ENCODE measurements around the gene COL2A1.

The COL2A1 gene

DNA sequence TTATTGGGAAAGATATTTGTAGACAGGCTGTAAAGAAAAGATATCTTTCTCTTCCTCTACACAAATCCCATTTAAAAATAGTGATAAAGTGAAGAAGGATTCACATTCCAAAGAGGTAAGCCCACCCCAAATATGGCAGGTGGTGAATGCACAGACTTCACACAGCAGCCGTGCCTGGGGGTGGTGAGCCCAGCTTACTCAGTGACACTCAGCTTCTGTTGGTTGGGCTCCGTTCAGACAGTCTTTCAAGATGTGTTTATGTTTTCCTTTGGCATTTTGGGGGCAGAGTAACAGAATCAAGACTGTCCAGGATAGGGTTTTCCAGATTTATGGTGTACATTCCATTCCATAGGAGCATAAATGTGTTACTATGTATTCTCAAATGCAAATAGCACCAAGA, 4.1 kb upstream of the COL2A1 start:
- no peak for DNase-seq (ENCODE audit: extremely low read depth, low read depth)
- H3K4me3 ChIP-seq (replicated peaks; ENCODE audit: low read depth, low read length), result no peak overlapping the region
- TF ChIP-seq CTCF (IDR thresholded peaks at IDR 0.05; ENCODE audit: low read depth, low read length, missing control alignments), result no peak

GRCh38 chr12:48007206-48007605, 2.9 kb upstream of the COL2A1 start:
- no peak for TF ChIP-seq CTCF (IDR thresholded peaks at IDR 0.05; ENCODE audit: low read depth, low read length, missing control alignments)
- H3K4me3 ChIP-seq (replicated peaks; ENCODE audit: low read depth, low read length), result no peak overlapping the region
- no peak for DNase-seq (ENCODE audit: extremely low read depth, low read depth)

GRCh38 chr12:48005750-48006021, 1.4 kb upstream of the COL2A1 start:
- H3K4me3 ChIP-seq (replicated peaks; ENCODE audit: low read depth, low read length), result no peak overlapping the region
- no peak for TF ChIP-seq CTCF (IDR thresholded peaks at IDR 0.05; ENCODE audit: low read depth, low read length, missing control alignments)
- no peak for DNase-seq (ENCODE audit: extremely low read depth, low read depth)

DNA sequence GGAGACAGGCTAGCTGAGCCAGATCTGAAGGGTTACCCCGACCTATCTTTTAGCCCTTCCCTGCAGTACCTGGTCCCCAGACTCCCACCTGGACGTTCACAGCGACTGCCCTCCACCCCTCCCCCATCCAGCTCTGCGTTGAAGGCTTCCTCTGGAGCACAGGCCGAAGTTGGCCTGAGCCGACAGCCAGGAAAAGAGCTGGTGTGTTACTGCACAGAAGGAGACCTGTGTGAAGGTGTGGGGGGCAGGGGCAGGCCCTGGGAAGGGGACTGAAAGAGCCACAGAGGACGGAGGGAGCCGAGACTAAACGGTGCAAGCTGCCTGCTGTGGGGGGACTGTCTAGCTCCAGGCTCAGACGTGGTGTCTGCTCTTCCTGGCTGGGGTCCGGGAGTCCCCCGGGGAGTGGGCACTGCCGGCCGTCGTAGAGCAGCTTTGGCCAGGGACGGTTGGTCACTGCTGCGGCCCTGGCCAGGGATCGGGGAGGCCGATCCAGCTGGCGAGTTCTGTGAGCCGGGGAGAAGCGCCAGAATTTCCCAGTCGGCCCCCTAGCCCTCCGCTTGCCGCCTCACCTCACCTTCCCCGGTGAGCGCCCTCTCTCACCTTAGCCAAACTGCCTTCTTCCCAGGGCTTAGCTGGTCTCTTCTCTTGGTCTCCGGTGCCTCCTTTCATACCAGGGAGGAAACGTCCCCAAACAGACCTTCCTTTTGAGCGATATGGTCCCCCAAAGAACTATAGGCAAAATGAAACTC, 899 bp upstream of the COL2A1 start:
- H3K4me3 ChIP-seq (replicated peaks; ENCODE audit: low read depth, low read length), result no peak overlapping the region
- TF ChIP-seq CTCF (IDR thresholded peaks at IDR 0.05; ENCODE audit: low read depth, low read length, missing control alignments), result no peak
- DNase-seq (ENCODE audit: extremely low read depth, low read depth), result no peak

DNA sequence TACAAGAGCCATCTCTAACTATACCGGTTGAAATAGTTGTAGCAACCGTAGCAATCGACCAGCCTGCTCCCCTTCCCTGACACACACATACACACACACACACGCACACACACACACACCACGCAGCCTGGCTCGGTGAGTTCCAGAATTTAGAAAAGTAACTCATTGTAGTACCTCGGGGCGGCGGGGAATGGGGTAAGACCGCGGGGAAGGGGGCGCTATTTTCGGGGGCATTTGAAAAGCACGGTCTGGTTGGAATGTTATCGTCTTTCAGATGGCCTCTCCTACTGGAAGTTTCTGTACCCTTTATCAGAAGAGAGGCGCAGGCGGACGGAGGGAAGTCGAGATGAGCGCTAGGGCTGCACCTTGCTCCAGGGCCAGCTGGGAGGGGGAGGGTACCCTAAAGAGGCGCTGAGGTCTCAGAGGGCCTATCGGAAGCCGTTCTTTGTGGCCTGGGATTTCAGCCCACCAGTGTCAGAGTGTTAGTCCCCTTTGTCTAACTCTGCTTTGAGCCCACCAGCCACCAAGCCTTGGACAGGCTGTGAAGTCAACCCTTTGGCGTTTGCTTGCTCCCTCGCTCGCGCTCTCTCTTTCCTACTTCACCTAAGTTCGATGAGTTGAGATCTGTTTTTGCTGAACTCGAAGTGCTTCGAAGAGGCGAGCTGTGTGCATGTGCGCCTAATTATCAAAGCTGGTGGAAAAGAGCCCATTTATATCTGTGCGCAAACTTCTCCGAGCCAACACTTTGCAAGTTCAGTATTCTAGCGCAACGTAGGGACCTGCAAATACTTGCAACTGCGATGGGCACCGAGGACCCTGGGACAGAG, 837 bp downstream of the COL2A1 start:
- no peak for DNase-seq (ENCODE audit: extremely low read depth, low read depth)
- peak overlapping the region; percentile 28; the same call in 1 of the 2 replicates for H3K4me3 ChIP-seq (replicated peaks; ENCODE audit: low read depth, low read length)
- no peak for TF ChIP-seq CTCF (IDR thresholded peaks at IDR 0.05; ENCODE audit: low read depth, low read length, missing control alignments)

DNA sequence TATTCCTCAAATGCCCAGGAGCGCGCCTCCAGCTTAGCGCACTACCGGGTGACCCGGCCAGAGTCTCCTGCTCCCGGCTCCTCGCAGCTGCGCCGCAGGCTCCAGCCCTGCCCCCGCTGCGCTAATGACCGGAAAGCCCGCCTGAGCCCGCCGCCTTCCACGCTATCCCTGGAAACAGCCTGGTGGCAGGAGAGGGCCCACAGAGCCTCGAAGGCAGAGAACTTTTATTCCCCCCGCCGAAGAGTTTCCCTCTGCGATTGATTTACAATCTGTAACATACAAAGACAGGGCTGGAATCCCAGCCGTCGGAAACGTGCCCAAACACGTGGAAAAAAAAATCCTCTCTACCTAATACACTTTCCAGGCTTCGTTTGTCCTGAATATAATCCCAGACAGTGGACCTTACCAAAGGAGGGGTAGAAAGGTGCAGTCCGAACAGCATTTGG, 1.5 kb downstream of the COL2A1 start:
- no peak for TF ChIP-seq CTCF (IDR thresholded peaks at IDR 0.05; ENCODE audit: low read depth, low read length, missing control alignments)
- H3K4me3 ChIP-seq (replicated peaks; ENCODE audit: low read depth, low read length), result peak overlapping the region; percentile 50; the same call in 1 of the 2 replicates
- DNase-seq (ENCODE audit: extremely low read depth, low read depth), result no peak

All from HFF-Myc (cell line).